Stimulated activated CD4-positive, alpha-beta T cell treated with anti-CD3 and anti-CD28 coated beads, Interleukin-1b, Interleukin-23, amount 100 ng/mL, for 1 hour (primary cell): ENCODE data around the gene STAB2.

ENCODE experiments used
- DNase-seq, 2 donors: peaks; one replicate each; pipeline ENCODE4 v3.0.0-alpha.2; 2020; ENCODE audit warnings: low read depth in 2 of 2

Gene STAB2

DNA sequence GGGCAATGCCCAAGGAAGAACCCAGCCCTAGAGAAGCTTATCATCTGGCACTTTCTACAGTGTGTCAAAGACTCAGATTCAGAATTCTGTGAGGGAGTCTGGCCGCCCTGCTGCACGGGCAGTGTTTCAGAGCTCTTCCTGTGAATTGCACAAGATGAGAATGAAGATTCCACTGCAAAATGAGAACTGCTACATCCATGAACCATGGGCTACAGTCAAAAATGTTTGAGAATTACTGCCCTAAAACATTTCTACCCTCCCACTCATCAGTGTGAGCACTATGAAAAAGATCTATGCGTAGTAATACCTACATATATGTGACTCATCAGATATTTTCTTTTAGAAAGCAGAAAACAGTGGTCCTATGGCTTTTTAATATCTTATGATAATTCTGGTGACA, 104.0 kb downstream of the STAB2 start:
- DNase-seq: no peak

DNA sequence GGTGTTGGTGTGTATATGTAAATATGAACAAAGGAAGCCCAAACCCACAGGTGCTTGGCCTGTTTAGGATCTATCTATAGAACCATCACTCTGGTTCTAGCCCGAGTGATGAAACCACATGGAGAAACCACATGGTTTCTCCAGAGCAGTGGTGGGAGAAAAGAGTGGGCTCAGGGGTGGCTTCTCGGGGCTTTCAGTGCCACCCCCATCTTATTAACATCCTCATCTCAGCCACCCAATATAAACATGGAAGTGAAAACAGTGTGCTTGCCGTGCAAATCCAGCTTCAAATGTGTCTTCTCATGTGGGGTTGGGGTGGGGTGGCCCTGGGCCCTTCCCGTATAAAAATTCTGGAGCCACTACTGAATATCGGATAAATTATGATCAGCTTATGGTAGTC, 109.0 kb downstream of the STAB2 start:
- DNase-seq: no peak

DNA sequence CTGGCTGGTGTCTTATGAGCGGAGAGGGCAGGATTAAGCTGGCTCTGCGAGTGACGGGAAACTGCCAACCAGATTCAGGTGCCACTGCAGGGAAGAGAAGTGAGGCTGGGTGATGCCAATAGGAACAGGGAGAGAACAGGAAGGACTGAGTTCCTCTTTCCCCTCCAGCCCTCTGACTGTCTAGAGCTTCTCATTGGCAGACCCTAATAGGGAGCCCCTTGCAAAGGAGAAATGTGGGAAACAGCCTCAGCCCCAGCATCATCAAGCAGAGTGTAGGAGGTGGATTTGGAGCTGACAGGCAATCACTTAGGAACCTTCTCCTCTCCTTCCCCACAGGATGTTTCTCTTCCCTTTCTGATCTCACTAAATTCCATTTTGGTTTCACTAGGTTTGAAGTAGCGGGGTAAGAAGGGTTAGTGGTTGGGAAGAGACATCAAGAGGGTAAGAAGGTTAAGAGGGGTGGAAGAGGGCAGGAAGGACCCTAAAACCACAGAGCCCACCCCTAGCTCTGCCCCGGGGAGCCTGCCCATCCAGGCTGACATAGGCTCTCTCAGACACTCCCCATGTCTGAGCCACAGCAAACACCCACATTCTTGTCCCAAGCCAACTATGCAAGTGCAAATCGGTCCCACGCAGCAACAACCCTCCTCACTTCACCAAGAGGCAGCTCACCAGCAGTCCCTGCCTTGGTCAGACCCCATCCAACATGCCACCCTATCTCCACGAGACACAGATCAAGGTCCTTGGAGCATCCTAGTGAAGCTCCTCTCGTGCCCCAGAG, 111.1 kb downstream of the STAB2 start:
- DNase-seq: no peak

DNA sequence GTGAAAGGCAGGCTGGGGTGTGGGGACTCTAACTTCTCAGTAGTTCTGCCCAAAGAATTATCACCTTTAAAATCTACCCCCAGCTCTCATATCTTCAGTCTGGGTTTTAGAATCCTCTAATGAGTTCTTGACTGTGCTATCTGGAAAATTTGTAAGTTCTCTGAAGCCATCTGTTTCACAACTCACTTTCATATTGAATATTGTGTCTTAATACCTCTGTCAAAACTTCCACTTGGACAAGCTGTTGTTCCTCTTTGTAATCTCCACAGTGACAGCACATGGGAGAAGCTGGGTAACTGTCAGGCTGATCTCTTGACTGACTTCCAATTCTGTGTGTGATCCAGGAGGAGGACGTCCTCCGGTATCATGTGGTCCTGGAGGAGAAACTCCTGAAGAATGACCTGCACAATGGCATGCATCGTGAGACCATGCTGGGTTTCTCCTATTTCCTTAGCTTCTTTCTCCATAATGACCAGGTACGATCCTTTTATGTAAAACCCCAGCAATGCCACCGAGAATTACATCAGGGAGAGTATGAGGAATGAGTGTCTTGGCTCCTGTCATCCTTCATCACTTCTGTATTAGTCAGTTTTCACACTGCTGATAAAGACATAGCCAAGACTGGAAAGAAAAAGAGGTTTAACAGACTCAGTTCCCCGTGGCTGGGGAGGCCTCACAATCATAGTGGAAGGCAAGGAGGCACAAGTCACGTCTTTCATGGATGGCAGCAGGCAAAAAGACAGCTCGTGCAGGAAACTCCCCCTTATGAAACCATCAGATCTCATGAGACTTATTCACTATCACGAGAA, 111.9 kb downstream of the STAB2 start:
- DNase-seq: no peak

DNA sequence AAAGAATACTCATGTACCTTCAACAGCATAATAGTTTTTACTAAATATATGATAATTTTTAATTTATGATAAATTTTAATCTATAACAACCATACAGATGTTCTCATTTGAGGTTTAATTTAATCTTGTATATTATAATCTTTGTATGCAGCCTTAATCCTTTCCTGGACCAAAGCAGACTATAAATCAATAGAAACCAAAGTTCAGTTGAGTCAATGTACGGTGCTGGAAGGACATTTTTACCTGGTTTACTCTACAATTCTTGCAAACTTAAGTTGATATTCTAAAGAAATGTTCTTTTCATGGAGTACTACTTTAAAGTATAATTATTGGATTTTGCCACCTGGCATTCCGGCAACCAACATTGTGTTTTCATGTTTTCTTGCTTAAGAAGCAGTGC, 118.0 kb downstream of the STAB2 start:
- no peak for DNase-seq

DNA sequence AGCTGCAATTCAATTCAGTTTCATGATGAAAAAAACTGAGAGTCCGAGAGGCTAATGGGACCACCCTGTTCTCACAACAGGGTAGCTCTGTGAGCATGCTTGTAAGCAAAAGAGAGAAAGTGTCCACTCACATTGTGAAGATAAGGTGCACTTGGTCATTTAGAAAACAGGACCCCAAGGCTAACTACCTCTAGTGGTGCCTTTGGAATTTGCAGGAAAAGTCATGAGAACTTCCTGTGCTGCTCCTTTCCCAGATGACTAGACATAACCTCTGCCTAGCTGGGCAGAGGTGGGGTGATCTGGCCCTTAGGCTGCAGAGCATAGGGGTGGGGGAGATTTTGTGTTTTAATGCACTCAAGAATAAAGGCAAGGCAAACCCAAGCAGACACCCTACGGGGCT, 118.9 kb downstream of the STAB2 start:
- no peak for DNase-seq

DNA sequence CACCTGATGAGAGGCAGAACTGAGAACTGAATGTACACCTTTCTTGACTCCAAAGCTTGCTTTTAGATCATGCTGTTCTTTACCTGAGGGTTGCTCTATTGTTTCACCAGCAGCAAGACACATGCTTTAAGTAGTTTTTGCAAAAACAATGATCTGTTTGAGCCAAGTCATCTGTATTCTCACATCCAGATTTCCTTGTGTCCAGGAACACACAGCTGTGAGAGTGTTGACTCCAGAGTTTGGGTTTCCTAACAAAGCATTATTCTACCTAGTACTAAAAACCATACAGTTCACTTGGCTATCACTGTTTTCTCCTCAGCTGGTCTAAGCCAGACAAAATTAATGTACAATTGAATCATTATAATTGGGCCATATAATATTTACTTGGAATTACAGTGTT, 120.4 kb downstream of the STAB2 start:
- no peak for DNase-seq

DNA sequence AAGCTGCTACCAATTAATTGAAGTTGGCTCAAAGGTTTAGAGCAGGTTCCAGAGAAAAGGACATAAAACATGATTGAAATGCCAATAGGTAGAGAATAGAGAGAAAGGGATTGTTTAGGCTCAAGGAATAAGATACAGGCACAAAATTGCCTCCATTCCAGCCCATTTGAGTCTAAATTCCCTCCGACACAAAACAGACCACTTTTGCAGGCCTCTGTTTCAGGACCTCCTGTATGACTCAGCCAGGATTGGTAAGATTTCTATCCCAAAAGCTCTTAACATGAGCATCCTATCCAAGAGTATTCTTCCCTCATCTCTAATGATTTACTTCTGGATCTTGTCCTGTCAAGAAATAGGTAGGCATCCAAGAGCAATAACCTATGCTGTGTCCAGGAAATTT, 123.5 kb downstream of the STAB2 start:
- DNase-seq: no peak

DNA sequence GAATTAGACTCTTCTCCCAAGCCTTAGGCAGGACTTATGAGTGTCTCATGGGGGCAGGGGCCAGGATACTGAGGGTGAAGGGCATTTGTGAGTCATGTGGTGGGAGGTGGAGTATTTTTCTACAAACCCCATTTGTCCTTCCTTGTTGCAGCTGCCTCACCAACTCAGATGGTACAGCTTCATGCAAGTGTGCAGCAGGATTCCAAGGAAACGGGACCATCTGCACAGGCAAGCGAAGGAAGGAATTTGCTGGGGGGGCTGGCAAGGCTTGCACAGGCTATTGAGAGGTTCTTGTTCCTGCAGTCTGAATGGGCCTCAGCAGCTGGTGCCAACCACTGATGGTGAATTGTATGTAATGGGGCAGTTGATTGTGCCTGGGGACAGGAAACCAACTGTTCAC, 125.1 kb downstream of the STAB2 start:
- no peak for DNase-seq

DNA sequence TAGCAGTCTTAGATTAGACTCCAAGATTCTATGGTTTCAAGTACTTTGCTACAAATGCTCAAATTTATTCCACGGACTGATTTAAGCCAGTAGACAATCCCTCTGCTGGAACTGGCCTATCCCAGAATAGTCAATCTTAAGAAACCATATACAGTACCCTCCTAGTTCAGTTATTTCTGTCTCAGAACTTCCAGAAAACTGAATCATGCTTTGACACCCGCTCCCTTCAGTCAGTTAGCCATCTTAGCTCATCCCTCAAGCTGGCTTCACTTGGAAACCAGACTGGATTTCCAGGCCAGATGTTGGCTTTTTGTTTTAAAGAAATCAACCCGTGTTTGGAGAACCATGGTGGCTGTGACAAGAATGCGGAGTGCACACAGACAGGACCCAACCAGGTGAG, 128.4 kb downstream of the STAB2 start:
- DNase-seq: no peak

DNA sequence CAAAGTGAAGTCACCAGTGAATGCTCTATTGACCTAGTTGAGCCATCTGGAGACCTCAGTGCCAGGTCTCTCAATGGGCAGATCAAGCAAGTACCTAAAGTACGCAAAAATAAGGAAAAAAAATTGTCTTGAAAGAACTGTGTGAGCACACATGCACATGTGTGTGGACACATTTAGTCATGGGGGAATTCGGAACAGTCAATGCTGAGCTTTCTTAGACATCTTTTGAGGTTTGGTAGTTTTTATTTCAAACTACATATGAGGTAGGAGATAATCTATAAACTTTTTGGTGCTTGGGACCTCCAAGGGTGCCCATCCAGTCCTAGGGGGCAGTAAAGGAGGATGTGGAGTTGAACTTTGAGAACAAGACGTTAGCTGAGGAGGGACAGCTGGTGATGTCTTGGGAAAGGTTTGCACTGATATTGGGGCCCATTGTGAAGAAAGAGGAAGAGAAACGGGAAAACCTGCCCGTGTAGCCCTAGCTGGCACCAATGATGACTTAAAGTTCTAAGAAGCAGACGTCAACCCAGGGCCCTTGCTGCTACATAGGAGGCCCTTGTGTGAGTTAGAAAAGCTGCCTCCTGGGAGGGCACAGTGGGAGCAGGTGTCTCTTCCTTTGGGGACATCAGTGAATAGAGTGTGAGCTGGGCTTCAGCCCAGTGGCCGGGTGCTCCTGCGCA, 129.6 kb downstream of the STAB2 start:
- no peak for DNase-seq

DNA sequence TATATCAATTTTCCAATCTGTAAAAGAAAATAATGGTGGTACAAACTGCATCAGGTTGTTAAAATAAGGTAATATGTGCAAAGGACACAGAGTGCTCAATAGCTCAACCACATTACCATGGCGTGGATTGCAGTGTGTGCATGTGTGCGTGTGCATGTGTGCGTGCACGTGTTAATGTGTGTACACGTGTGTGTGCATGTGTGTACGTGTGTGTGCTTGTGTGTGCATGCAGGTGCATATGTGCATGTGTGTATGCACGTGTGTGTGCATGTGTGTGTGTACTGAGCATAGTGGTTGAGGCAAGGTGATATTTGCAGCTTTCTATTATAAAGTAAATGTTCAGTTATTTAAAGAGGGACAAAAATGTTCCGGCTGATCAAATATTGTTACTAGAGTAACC, 138.3 kb downstream of the STAB2 start:
- no peak for DNase-seq

DNA sequence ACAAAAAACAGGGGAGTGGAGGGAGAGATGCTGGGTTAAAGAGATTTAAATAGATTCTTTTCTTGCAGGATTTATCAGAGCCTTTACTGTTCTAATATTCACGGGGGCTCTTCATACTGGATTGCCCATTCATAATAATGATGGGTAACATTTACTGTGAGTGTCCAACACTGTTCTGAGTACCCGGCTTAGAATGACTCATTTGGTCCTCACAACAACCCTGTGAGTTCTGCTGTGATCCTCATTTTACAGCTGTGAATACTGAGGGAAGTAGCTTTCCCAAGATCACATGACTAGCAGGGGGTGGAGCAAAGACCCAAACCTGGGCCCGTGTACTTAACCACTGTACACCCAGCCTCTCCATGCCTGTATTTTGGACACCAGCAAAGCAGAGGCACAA, 140.6 kb downstream of the STAB2 start:
- DNase-seq: no peak

DNA sequence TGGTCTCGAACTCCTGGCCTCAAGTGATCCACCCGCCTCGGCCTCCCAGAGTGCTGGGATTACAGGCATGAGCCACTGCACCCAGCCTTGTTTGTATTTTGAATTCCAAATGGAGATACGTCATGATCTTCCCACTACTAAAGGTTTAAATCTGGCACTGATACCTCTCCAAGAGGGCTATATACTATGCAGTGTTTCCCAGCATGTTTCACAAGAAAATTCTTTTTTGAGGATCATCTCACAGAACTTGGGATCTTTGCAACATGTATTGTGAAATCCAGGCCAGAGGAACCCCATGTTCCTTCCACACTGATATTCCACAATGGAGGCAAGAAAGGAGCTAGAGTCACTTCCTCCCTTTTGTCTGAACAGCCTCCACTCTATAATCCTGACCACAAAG, 141.2 kb downstream of the STAB2 start:
- DNase-seq: no peak

DNA sequence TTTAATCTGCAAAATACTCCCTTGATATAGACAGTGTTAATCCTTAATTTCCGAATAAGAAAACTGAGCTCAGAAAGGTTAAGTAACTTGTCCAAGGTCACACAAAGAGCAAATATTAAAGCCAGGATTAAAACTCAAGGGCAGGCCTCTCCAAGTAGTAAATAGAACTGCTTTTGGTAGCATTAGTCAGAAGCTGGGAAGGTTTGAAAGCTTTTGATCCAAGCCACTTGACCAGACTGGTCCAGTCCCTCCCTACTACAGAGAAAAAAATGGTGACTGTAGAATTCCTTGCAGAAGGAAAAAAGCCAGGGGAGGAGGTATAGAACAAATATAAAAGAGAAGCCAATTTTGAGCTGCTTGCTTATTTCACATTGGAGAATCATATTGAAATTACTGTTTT, 142.4 kb downstream of the STAB2 start:
- no peak for DNase-seq

DNA sequence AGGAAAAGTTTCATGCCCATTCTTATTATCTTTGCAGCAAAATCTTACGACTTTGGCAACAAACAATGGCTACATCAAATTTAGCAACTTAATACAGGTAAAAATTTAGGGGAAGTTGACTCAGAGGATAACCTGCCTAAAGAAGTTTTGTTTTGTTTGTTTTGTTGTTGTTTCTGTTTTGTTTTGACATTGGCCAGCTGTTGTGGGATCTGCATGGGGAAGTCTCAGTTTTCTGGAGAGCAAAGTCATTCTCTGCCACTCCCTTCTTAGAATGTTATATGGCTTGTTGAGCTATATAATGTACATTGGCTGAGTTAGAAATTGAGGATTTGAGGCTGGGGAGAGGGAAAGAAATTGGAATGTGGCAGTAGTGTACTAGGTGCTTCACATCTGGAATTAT, 144.5 kb downstream of the STAB2 start:
- no peak for DNase-seq

DNA sequence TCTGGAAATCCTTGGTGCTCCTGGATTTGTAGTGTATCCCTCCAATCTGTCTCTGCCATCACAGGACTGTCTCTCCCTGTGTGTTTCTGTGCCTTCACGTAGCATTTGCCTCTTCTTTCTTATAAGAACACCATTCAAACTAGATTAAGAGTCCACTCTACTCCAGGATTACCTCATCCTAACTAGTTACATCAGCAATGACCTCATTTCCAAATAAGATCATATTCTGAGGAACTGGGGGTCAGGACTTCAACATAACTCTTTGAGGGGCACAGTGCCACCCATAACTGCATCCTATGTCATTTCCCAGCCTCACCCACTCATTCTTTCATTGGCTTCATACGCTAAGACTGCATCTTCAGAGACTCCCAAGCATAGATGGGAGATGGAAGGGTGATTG, 147.8 kb downstream of the STAB2 start:
- no peak for DNase-seq

DNA sequence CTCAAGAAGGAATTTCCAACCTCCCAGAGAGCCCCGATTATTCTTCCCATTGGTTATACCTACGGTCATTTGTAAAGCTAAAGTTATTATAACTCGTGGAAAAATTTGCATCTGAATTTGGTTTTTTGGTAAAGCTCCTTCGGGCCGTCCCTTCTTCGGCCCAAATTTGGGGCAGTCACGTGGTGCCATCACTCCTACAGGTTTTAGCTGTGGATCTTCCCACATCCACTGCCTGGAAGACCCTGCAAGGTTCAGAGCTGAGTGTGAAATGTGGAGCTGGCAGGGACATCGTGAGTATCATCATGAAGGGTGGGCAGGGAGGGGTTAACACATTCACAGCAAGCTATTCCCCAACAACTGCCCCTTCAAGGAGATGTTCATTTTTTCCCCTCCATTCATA, 148.2 kb downstream of the STAB2 start:
- no peak for DNase-seq

DNA sequence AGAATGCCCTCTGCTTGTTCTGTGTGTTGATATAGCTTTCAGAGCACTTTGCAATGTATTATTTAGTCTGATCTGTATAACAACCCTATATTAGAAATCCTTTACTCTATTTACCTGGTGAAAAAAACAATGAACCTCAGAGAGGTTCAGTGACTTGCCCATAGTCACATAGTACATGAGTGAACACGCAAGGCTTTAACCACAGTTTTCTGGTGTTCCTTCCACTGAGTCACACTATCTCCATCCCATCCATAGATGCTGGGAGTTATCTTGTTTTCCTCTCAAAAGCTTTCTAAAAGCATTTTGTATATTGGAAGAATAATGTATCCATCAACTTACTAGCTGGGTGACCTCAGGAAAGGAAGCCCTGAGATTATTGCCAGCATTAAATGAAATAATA, 149.5 kb downstream of the STAB2 start:
- no peak for DNase-seq

DNA sequence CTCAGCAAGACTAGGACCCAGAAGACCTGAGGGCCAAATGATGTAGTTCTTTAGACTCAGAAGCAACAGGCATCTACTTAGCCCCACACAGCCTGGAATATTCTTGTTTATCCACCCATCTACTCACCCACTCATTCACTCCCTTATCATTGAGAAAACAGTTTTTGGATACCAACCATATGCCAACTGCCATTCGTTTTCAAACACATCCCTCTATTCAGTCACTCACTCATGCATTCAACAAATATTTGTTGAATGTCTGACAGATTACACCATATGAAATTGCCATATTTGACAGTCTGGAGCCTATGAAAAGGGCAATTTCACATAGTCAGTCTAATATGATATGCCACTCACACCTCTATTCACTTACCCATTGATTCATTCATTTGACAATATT, 150.8 kb downstream of the STAB2 start:
- DNase-seq: no peak

DNA sequence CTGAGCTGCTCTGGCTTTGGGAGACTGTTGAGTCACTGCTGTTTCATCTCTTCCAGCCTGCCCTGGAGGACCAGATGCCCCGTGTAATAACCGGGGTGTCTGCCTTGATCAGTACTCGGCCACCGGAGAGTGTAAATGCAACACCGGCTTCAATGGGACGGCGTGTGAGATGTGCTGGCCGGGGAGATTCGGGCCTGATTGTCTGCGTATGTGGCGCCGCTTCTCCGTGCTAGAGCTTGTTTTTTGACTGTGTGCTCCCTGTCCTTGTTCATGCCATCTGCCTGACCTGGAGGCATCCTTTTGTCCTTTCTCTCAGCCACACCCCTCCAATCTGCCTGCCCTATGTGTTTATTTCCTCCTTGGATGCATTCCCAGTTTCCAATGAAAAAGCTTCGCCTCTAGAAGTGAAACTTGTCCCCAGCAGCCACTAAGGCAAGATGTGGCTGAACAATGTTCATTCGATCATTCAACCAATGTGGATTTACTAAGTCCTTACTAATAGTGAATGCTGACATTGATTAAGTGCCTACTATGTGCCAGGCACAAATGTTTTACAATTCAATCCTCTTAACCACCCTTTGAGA, 155.4 kb downstream of the STAB2 start:
- no peak for DNase-seq

DNA sequence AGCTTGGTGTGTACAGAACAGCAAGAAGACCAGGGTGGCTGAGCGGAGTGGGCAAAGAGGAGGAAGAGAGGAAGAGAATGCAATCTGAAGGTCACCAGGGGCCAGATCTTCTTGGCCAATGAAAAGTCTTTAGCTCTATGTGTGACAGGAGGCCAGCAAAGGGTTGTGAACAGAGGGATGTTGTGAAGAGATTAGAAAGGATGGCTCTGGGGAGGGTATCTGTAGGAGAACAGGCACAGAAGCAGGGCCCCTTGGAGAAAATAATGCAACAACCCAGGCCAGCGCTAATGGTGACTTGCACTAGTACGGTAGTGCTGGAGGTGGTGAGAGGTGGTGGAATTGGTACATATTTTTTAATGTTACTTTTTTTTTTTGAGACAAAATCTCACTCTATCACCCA, 156.7 kb downstream of the STAB2 start:
- no peak for DNase-seq

DNA sequence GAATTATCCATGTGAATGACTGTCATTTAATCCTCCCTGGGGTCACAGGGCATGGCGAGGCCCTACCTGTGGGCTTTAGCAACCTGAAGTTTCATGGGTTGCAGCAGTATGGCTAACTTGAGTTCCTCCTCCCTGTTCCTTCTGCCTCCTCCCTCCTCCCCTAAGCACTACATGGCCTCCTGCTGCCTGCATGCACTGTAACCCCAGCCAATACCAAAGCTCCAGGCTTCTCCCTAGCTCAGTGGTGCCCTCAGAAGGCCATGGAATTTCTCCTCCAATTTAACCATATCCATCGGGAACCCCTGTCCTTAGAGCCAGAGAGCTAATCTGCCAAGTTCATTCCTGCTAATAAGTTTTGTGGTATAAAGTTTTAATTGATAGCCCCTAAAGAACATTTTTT, 158.9 kb downstream of the STAB2 start:
- DNase-seq: no peak
